ENCODE data around the gene MAGEA6. TPM values are rescaled to one million over a fixed set of nuclear protein-coding genes. Genes with fewer than 3 reads are reported as not detected.
"Not testable (repeated sequence)": the region's sequence is repeated elsewhere in the genome, so short reads cannot be mapped to it uniquely, and the experiment has no call there.

MAGEA6 gene
- total RNA-seq, 3 donors from 2014 or later (not counting 1 experiment from before 2014, with no cell fraction given) = not detected

DNA sequence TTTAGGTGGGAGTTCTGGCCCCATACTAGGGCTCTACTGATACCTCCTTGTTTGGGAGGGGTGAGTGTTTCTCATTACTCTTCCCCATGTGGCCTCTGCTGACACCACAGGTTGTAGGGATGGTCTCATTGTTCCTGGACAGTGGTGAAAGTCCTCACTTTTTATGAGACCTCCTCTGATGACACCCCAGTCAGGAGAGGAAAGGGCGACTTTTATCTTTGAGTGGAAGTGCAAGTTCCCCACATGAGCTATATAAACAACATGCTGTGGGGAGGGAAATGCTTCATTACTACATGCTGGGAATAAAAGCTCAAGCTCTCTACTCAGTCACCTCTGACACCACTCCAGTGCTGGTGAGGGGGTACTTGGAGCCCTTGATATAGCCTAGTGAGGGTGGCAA lies 29.5 kb upstream of the MAGEA6 start:
- TF ChIP-seq, protein P1, sequence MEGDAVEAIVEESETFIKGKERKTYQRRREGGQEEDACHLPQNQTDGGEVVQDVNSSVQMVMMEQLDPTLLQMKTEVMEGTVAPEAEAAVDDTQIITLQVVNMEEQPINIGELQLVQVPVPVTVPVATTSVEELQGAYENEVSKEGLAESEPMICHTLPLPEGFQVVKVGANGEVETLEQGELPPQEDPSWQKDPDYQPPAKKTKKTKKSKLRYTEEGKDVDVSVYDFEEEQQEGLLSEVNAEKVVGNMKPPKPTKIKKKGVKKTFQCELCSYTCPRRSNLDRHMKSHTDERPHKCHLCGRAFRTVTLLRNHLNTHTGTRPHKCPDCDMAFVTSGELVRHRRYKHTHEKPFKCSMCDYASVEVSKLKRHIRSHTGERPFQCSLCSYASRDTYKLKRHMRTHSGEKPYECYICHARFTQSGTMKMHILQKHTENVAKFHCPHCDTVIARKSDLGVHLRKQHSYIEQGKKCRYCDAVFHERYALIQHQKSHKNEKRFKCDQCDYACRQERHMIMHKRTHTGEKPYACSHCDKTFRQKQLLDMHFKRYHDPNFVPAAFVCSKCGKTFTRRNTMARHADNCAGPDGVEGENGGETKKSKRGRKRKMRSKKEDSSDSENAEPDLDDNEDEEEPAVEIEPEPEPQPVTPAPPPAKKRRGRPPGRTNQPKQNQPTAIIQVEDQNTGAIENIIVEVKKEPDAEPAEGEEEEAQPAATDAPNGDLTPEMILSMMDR (IDR thresholded peaks at IDR 0.05) = no peak
- DNase-seq (no peak), ATAC-seq (no peak)
- H3K9me3 ChIP-seq (ENCODE audit: control insufficient read depth, insufficient read depth, low read length) = no peaks in the 10 kb centered on the region
- no peaks in the 10 kb centered on the region for H3K4me1 Mint-ChIP-seq
- H3K27ac Mint-ChIP-seq = no peak overlapping the region
- no peaks in the 10 kb centered on the region for H3K27me3 ChIP-seq (ENCODE audit: control insufficient read depth, insufficient read depth, low read length)
- H3K36me3 Mint-ChIP-seq = no peaks in the 10 kb centered on the region
- intact Hi-C loops (cut with micrococcal nuclease) = no loop called here
- H3K4me3 ChIP-seq (ENCODE audit: low read length) = no peak overlapping the region
- H3K4me3 Mint-ChIP-seq = no peak overlapping the region
- no peaks in the 10 kb centered on the region for H3K9me3 Mint-ChIP-seq
- no peak overlapping the region for H3K27ac ChIP-seq (ENCODE audit: low read length)
- WGBS (ENCODE audit: insufficient coverage) = no CpG with 5 or more reads among the region's 1 CpG
- peaks cover 15 to 46% of the 10 kb centered on the region in 2 donors for H3K27me3 Mint-ChIP-seq (ENCODE audit: low read depth in 2 of 2)
- no peaks in the 10 kb centered on the region for H3K36me3 ChIP-seq (ENCODE audit: control insufficient read depth, insufficient read depth, low read length)
- H3K4me1 ChIP-seq (ENCODE audit: control insufficient read depth, insufficient read depth, low read length) = no peaks in the 10 kb centered on the region

DNA sequence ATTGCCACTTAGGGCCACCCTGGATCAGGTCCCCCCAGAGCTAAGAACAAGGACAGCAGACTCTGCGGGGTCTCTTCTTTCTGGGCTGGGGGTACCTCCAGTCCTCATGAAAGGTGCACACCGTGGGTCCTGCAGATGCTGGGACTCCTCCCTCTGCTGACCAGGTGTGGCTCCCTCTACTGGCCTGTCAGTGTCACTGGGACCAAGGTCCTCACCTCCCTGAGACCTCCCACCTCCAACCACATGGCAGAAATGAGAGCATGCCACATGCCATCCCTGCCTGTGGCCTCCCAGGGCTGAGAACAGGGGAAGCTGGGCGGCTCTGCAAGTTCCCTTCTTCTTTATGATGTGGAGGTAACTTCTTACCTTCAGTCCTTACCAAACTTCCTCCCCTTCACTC lies 17.6 kb upstream of the MAGEA6 start:
- H3K4me1 ChIP-seq (ENCODE audit: control insufficient read depth, insufficient read depth, low read length); H3K27me3 ChIP-seq (ENCODE audit: control insufficient read depth, insufficient read depth, low read length); H3K4me1 Mint-ChIP-seq; H3K36me3 Mint-ChIP-seq; H3K36me3 ChIP-seq (ENCODE audit: control insufficient read depth, insufficient read depth, low read length); H3K9me3 ChIP-seq (ENCODE audit: control insufficient read depth, insufficient read depth, low read length); H3K4me3 Mint-ChIP-seq; H3K27ac Mint-ChIP-seq; H3K4me3 ChIP-seq (ENCODE audit: low read length); DNase-seq; H3K27ac ChIP-seq (ENCODE audit: low read length); H3K9me3 Mint-ChIP-seq; intact Hi-C loops (cut with micrococcal nuclease): not testable (repeated sequence)
- peaks cover 0 to 12% of the 10 kb centered on the region in 2 donors for H3K27me3 Mint-ChIP-seq (ENCODE audit: low read depth in 2 of 2)
- peak in 1 of 3 donors; percentile 54 for ATAC-seq
- no CpG with 5 or more reads among the region's 3 CpGs for WGBS (ENCODE audit: insufficient coverage)

DNA sequence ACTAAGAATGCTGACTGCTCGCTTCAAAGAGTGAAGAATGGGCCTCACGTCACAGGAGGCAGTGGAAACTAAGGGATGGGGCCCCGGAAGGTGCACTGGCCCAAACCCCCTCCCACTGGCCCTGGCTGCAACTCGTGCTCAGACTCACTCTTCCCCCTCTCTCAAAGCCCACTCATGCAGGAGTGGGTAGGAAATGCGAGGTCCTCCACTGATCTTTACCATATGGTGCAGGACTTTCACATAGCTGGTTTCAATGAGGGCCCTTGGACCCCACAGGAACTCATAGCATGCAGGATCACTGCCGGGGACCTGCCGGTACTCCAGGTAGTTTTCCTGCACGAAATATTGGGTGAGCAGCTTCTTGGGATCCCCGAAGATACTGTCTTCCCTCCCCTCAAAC lies 2.9 kb downstream of the MAGEA6 start:
- H3K4me3 ChIP-seq (ENCODE audit: low read length); H3K4me1 ChIP-seq (ENCODE audit: control insufficient read depth, insufficient read depth, low read length); H3K9me3 Mint-ChIP-seq; ATAC-seq; H3K36me3 Mint-ChIP-seq; DNase-seq; H3K9me3 ChIP-seq (ENCODE audit: control insufficient read depth, insufficient read depth, low read length); H3K27ac ChIP-seq (ENCODE audit: low read length); intact Hi-C loops (cut with micrococcal nuclease); H3K4me1 Mint-ChIP-seq; H3K27me3 Mint-ChIP-seq (ENCODE audit: low read depth in 2 of 2); H3K4me3 Mint-ChIP-seq; H3K27ac Mint-ChIP-seq; H3K27me3 ChIP-seq (ENCODE audit: control insufficient read depth, insufficient read depth, low read length); H3K36me3 ChIP-seq (ENCODE audit: control insufficient read depth, insufficient read depth, low read length): not testable (repeated sequence)
- 93% methylated on average over 6 of the region's 9 CpGs for WGBS (ENCODE audit: insufficient coverage)

DNA sequence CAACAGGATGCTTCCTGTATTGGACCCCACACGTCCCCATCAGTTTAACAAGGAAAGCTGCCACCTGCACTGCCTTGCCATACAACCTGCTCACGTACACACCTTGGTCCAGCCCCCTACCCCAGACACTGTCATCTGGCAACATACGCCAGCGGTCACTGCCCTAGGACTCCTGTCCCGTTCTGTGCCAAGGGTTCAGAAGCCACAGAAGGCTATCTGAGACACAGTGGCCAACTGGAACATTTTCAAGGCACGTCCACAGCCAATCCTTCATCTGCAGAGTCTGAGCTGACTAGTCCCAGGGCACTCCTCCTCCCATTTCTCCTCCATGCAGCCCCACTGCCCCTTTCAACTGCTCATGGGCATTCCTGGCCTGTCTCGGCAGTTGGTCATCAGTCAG lies 7.9 kb downstream of the MAGEA6 start:
- H3K4me3 Mint-ChIP-seq; H3K36me3 Mint-ChIP-seq; H3K4me3 ChIP-seq (ENCODE audit: low read length); H3K4me1 ChIP-seq (ENCODE audit: control insufficient read depth, insufficient read depth, low read length); H3K9me3 ChIP-seq (ENCODE audit: control insufficient read depth, insufficient read depth, low read length); H3K27ac Mint-ChIP-seq; H3K9me3 Mint-ChIP-seq; H3K36me3 ChIP-seq (ENCODE audit: control insufficient read depth, insufficient read depth, low read length); H3K27ac ChIP-seq (ENCODE audit: low read length); H3K4me1 Mint-ChIP-seq; DNase-seq; ATAC-seq; H3K27me3 ChIP-seq (ENCODE audit: control insufficient read depth, insufficient read depth, low read length); intact Hi-C loops (cut with micrococcal nuclease); H3K27me3 Mint-ChIP-seq (ENCODE audit: low read depth in 2 of 2): not testable (repeated sequence)
- no CpG with 5 or more reads among the region's 7 CpGs for WGBS (ENCODE audit: insufficient coverage)

DNA sequence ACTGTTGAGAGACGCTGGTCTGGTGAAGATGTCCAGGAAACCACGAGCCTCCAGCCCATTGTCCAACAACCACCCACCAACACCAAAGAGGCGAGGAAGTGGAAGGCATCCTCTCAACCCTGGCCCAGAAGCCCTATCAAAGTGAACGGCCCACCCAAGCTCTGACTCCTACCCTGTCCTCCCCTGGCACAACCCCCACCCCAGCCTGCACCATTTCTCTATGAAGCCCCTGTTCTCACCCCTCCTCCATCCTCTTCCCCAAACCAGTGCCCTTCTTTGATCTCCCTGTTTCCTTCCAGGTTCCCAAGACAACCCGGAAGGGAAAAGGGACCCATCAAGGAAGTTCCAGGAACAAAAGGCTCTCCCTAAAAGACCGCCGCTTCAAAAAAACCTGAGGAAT lies 9.9 kb downstream of the MAGEA6 start:
- H3K4me3 Mint-ChIP-seq; H3K27me3 ChIP-seq (ENCODE audit: control insufficient read depth, insufficient read depth, low read length); H3K4me3 ChIP-seq (ENCODE audit: low read length); H3K27ac Mint-ChIP-seq; H3K4me1 ChIP-seq (ENCODE audit: control insufficient read depth, insufficient read depth, low read length); H3K27ac ChIP-seq (ENCODE audit: low read length); DNase-seq; H3K36me3 ChIP-seq (ENCODE audit: control insufficient read depth, insufficient read depth, low read length); ATAC-seq; H3K36me3 Mint-ChIP-seq; intact Hi-C loops (cut with micrococcal nuclease); H3K9me3 Mint-ChIP-seq; H3K27me3 Mint-ChIP-seq (ENCODE audit: low read depth in 2 of 2); H3K9me3 ChIP-seq (ENCODE audit: control insufficient read depth, insufficient read depth, low read length); H3K4me1 Mint-ChIP-seq: not testable (repeated sequence)
- WGBS (ENCODE audit: insufficient coverage) = no CpG with 5 or more reads among the region's 7 CpGs

DNA sequence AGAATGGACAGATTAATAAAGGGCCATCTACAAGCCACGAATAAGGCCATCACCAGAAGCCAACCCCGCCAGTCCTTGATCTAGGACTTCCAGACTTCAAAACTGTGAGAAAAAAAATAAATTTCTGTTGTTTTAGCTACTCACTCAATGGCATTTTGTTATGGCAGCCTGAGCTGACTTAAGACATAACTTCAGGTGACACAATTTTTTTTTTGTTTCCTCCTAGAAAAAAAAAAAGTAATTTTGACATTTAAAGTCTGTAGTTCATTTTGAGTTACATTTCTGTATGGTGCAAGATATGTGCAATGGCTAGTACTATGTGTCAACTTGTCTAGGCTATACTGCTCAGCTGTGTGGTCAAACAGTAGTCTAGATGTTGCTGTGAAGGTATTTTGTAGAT lies 10.6 kb downstream of the MAGEA6 start, which contains the start of gene CSAG3:
TSS of gene CSAG3 (plus strand) at position 301 of the 400 bp plus-strand sequence.
- H3K4me3 ChIP-seq (ENCODE audit: low read length); ATAC-seq; H3K36me3 ChIP-seq (ENCODE audit: control insufficient read depth, insufficient read depth, low read length); H3K4me3 Mint-ChIP-seq; H3K27ac Mint-ChIP-seq; H3K27me3 Mint-ChIP-seq (ENCODE audit: low read depth in 2 of 2); H3K27ac ChIP-seq (ENCODE audit: low read length); H3K4me1 ChIP-seq (ENCODE audit: control insufficient read depth, insufficient read depth, low read length); H3K27me3 ChIP-seq (ENCODE audit: control insufficient read depth, insufficient read depth, low read length); DNase-seq; H3K36me3 Mint-ChIP-seq; intact Hi-C loops (cut with micrococcal nuclease); H3K9me3 Mint-ChIP-seq; H3K9me3 ChIP-seq (ENCODE audit: control insufficient read depth, insufficient read depth, low read length); H3K4me1 Mint-ChIP-seq: not testable (repeated sequence)
- WGBS (ENCODE audit: insufficient coverage) = no CpG with 5 or more reads among the region's 2 CpGs

DNA sequence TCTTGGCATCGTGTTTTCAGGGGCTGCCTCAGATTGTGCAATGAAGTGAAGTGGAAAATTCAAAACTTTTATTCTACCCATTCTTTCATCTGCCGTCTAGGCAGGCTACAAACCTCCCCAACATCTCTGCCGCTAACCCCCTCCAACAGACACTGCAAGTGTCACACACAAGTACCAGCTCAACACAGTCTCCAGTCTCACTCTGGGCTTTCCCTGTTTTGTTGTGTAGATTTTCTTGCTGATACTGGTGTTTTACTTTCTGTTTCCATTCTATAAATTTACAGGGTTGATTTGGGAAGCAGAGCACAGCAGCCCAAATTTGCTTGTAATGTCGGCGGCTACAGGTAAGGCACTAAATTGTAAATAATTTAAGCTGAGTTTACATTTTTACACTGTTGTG lies 14.6 kb downstream of the MAGEA6 start:
- DNase-seq; H3K4me3 ChIP-seq (ENCODE audit: low read length); H3K4me1 ChIP-seq (ENCODE audit: control insufficient read depth, insufficient read depth, low read length); H3K4me3 Mint-ChIP-seq; intact Hi-C loops (cut with micrococcal nuclease); H3K27me3 ChIP-seq (ENCODE audit: control insufficient read depth, insufficient read depth, low read length); H3K27me3 Mint-ChIP-seq (ENCODE audit: low read depth in 2 of 2); H3K27ac Mint-ChIP-seq; H3K36me3 Mint-ChIP-seq; H3K9me3 Mint-ChIP-seq; H3K27ac ChIP-seq (ENCODE audit: low read length); ATAC-seq; H3K36me3 ChIP-seq (ENCODE audit: control insufficient read depth, insufficient read depth, low read length); H3K4me1 Mint-ChIP-seq; H3K9me3 ChIP-seq (ENCODE audit: control insufficient read depth, insufficient read depth, low read length): not testable (repeated sequence)
- no CpG with 5 or more reads among the region's 5 CpGs for WGBS (ENCODE audit: insufficient coverage)
